Gastrocnemius medialis (tissue), 4 donors: ENCODE measurements around the gene FOXP3.

Experiments used
- CTCF ChIP-seq, 5 experiments: fragments of 450-650 bp in 3 of 5; fragments of 200-600 bp in 2 of 5; sonication (generic) in 2 of 5; IDR thresholded peaks in 4 of 5; conservative IDR thresholded peaks in 1 of 5; 1 replicate in 4 of 5; 2 replicates in 1 of 5; pipeline ENCODE4 v1.5.1; 2016 to 2019; ENCODE audit warnings: antibody characterized with exemption in 5 of 5, mild to moderate bottlenecking in 3 of 5, moderate library complexity in 3 of 5
- POLR2A ChIP-seq, 2 donors: fragments of 450-650 bp; IDR thresholded peaks; one replicate each; pipeline ENCODE4 v1.6.1; 2017; ENCODE audit warnings: antibody characterized with exemption in 2 of 2, mild to moderate bottlenecking in 2 of 2, moderate library complexity in 2 of 2

GRCh38 chrX:49237060-49237459, 27.4 kb downstream of the FOXP3 start:
- TF ChIP-seq CTCF (IDR thresholded peaks at IDR 0.05 in 4 of 5, conservative IDR thresholded peaks at IDR 0.05 in 1 of 5) (no peak), POLR2A (IDR thresholded peaks at IDR 0.05) (no peak)
